MCF 10A (cell line): ENCODE results near the gene INHBA. TPM values are rescaled to one million over a fixed set of nuclear protein-coding genes. Genes with fewer than 3 reads are reported as not detected.

Experiments
- BruUV-seq: library from RNA; stranded (reverse); fragments of 400-500 nt; replicated peaks from 2 replicates; lab custom pipeline; 2021; lab: Mats Ljungman, UMichigan
- CTCF ChIA-PET: fragments of 300-600 bp; sonication (Branson Sonifier 250); formaldehyde crosslinking; extraction: SDS; loops from one replicate; lab custom pipeline; 2021; ENCODE audit warnings: antibody characterized with exemption, inconsistent platforms; lab: Yijun Ruan, JAX
- POLR2A ChIA-PET: fragments of 300-600, 350-650 bp; sonication (Branson Sonifier 250); formaldehyde crosslinking; extraction: SDS; loops from one replicate; lab custom pipeline; 2020; ENCODE audit warnings: antibody characterized with exemption, inconsistent platforms; lab: Yijun Ruan, JAX
- DNase-seq: peaks from one replicate; pipeline ENCODE4 v3.0.0-alpha.2; 2018; ENCODE audit not compliant: unreplicated experiment
- H3K27ac Mint-ChIP-seq: one replicate; pipeline ENCODE4 v1.8.0; 2022; ENCODE audit warnings: mild to moderate bottlenecking, low read depth, mixed read lengths; ENCODE audit not compliant: unreplicated experiment
- H3K27me3 Mint-ChIP-seq: one replicate; pipeline ENCODE4 v1.8.0; 2022; ENCODE audit warnings: mixed read lengths; ENCODE audit not compliant: insufficient read depth, unreplicated experiment
- H3K36me3 Mint-ChIP-seq: one replicate; pipeline ENCODE4 v1.8.0; 2022; ENCODE audit warnings: mild to moderate bottlenecking, moderate library complexity, mixed read lengths; ENCODE audit not compliant: insufficient read depth, unreplicated experiment
- H3K4me1 Mint-ChIP-seq: one replicate; pipeline ENCODE4 v1.8.0; 2022; ENCODE audit warnings: mixed read lengths; ENCODE audit not compliant: insufficient read depth, unreplicated experiment
- H3K4me3 Mint-ChIP-seq: one replicate; pipeline ENCODE4 v1.8.0; 2022; ENCODE audit warnings: mild to moderate bottlenecking, moderate library complexity, mixed read lengths; ENCODE audit not compliant: unreplicated experiment
- H3K9me3 Mint-ChIP-seq: one replicate; pipeline ENCODE4 v1.8.0; 2022; ENCODE audit warnings: mixed read lengths; ENCODE audit not compliant: unreplicated experiment
- CTCF ChIP-seq: fragments of 200-600 bp; IDR thresholded peaks from one replicate; pipeline ENCODE4 v1.8.0; 2022; ENCODE audit warnings: antibody characterized with exemption, mild to moderate bottlenecking; ENCODE audit not compliant: unreplicated experiment
- intact Hi-C: fragments of 100-400 bp; cut with micrococcal nuclease; formaldehyde crosslinking; loops from 2 replicates; pipeline ENCODE4 v1.14.1; 2022
- total RNA-seq: library from RNA; stranded (reverse); gene quantifications from 2 replicates; pipeline ENCODE4 v1.2.3, GENCODE V29; 2022

The INHBA gene
- total RNA-seq, 1 experiment from 2014 or later: 14.3 TPM

GRCh38 chr7:41655426-41655825 lies 47.5 kb downstream of the INHBA start:
- ChIA-PET CTCF (interaction anchor here (0.6 to 0.8 kb wide), 2 partner anchors 24 to 1421 kb away, joined by 3 to 4 read pairs; no protein-coding TSS in a partner anchor), POLR2A (interaction anchor here (0.5 to 2.0 kb wide), 2 partner anchors 11 to 47 kb away, joined by 3 to 5 read pairs; no protein-coding TSS in a partner anchor)
- no peak overlapping the region for H3K27ac Mint-ChIP-seq
- no peaks in the 10 kb centered on the region for H3K9me3 Mint-ChIP-seq
- DNase-seq: no peak
- no peak for TF ChIP-seq CTCF
- H3K4me3 Mint-ChIP-seq: no peak overlapping the region
- no TSS peak for BruUV-seq
- no peaks in the 10 kb centered on the region for H3K27me3 Mint-ChIP-seq
- H3K36me3 Mint-ChIP-seq: no peaks in the 10 kb centered on the region
- H3K4me1 Mint-ChIP-seq: no peaks in the 10 kb centered on the region
- intact Hi-C loops: no loop called here

- intact Hi-C loops: no loop called here
Measured at GRCh38 chr7:41652267-41652666, 50.6 kb downstream of the INHBA start.

GRCh38 chr7:41648501-41648900 lies 54.4 kb downstream of the INHBA start:
- Mint-ChIP-seq H3K4me1 (no peaks in the 10 kb centered on the region), H3K27me3 (no peaks in the 10 kb centered on the region), H3K4me3 (no peak overlapping the region), H3K27ac (no peak overlapping the region), H3K9me3 (no peaks in the 10 kb centered on the region), H3K36me3 (no peaks in the 10 kb centered on the region)
- ChIA-PET POLR2A (no interaction called here), CTCF (no interaction called here)
- TF ChIP-seq CTCF: no peak
- no TSS peak for BruUV-seq
- intact Hi-C loops: no loop called here
- no peak for DNase-seq

More at GRCh38 chr7:41652267-41652666, 50.6 kb downstream of the INHBA start:
- H3K4me3 Mint-ChIP-seq: no peak overlapping the region
- no peaks in the 10 kb centered on the region for H3K4me1 Mint-ChIP-seq
- no TSS peak for BruUV-seq
- ChIA-PET CTCF (no interaction called here), POLR2A (interaction anchor here (0.5 kb wide), 1 partner anchor 1421 kb away, joined by 3 read pairs; no protein-coding TSS in a partner anchor)
- DNase-seq: no peak
- no peak for TF ChIP-seq CTCF
- no peaks in the 10 kb centered on the region for H3K9me3 Mint-ChIP-seq
- H3K27me3 Mint-ChIP-seq: no peaks in the 10 kb centered on the region
- no peak overlapping the region for H3K27ac Mint-ChIP-seq
- no peaks in the 10 kb centered on the region for H3K36me3 Mint-ChIP-seq

DNA sequence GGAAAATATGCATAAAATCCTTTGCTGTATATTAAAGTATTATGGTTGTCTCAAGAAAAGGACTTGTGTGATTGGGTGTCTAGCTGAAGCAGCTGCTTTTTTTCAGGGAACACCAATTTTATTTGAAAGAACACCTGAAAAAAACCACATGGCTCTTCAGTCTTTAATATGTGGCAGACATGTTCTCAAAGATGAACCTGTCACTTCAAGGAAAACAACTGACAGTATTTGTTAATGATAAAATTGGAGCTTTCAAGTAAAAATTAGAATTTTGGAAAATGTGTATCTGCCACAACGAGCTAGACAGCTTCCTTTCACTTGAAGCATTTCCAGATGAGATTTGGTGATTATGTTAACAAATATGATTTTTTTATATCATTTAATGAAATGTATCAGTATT lies 59.3 kb downstream of the INHBA start:
- ChIA-PET POLR2A (no interaction called here), CTCF (interaction anchor here (0.5 kb wide), 1 partner anchor 1980 kb away, joined by 4 read pairs; no protein-coding TSS in a partner anchor)
- Mint-ChIP-seq H3K4me1 (no peaks in the 10 kb centered on the region), H3K27me3 (no peaks in the 10 kb centered on the region), H3K36me3 (no peaks in the 10 kb centered on the region), H3K4me3 (no peak overlapping the region), H3K9me3 (no peaks in the 10 kb centered on the region), H3K27ac (no peak overlapping the region)
- BruUV-seq: no TSS peak
- intact Hi-C loops: no loop called here
- DNase-seq: no peak
- TF ChIP-seq CTCF: no peak
